ENCODE results near the gene PROX1.

Gene PROX1

GRCh38 chr1:214006845-214007244, 19.1 kb downstream of the PROX1 start:
- DNase-seq = no peak
- Histone ChIP-seq H3K27ac (ENCODE audit: insufficient read depth, low read length, poor library complexity, severe bottlenecking) (no peak overlapping the region), H3K4me3 (ENCODE audit: insufficient read depth, low read depth, low read length, poor library complexity, severe bottlenecking) (no peak overlapping the region), H3K27me3 (replicated peaks; ENCODE audit: control insufficient read depth, insufficient read depth, low read length, poor library complexity, severe bottlenecking) (no peaks in the 10 kb centered on the region), H3K9me3 (ENCODE audit: control insufficient read depth, low read length) (no peaks in the 10 kb centered on the region), H3K36me3 (ENCODE audit: control insufficient read depth, insufficient read depth, low read length) (no peaks in the 10 kb centered on the region), H3K4me1 (ENCODE audit: control insufficient read depth, insufficient read depth, low read length, poor library complexity, severe bottlenecking) (no peaks in the 10 kb centered on the region)

- H3K36me3 ChIP-seq (ENCODE audit: control insufficient read depth, insufficient read depth, low read length) = no peaks in the 10 kb centered on the region
- no peaks in the 10 kb centered on the region for H3K4me1 ChIP-seq (ENCODE audit: control insufficient read depth, insufficient read depth, low read length, poor library complexity, severe bottlenecking)
- no peaks in the 10 kb centered on the region for H3K27me3 ChIP-seq (replicated peaks; ENCODE audit: control insufficient read depth, insufficient read depth, low read length, poor library complexity, severe bottlenecking)
- H3K9me3 ChIP-seq (ENCODE audit: control insufficient read depth, low read length) = no peaks in the 10 kb centered on the region
- no peak for DNase-seq
- no peak overlapping the region for H3K4me3 ChIP-seq (ENCODE audit: insufficient read depth, low read depth, low read length, poor library complexity, severe bottlenecking)
- H3K27ac ChIP-seq (ENCODE audit: insufficient read depth, low read length, poor library complexity, severe bottlenecking) = no peak overlapping the region
Measured at GRCh38 chr1:214008347-214008746, 20.6 kb downstream of the PROX1 start.

GRCh38 chr1:214008791-214009422, 21.1 kb downstream of the PROX1 start:
- no peak overlapping the region for H3K4me3 ChIP-seq (ENCODE audit: insufficient read depth, low read depth, low read length, poor library complexity, severe bottlenecking)
- DNase-seq = no peak

GRCh38 chr1:214009423-214010196, 21.8 kb downstream of the PROX1 start:
- Histone ChIP-seq H3K36me3 (ENCODE audit: control insufficient read depth, insufficient read depth, low read length) (no peaks in the 10 kb centered on the region), H3K27ac (ENCODE audit: insufficient read depth, low read length, poor library complexity, severe bottlenecking) (no peak overlapping the region), H3K4me1 (ENCODE audit: control insufficient read depth, insufficient read depth, low read length, poor library complexity, severe bottlenecking) (no peaks in the 10 kb centered on the region), H3K9me3 (ENCODE audit: control insufficient read depth, low read length) (no peaks in the 10 kb centered on the region), H3K4me3 (ENCODE audit: insufficient read depth, low read depth, low read length, poor library complexity, severe bottlenecking) (no peak overlapping the region), H3K27me3 (replicated peaks; ENCODE audit: control insufficient read depth, insufficient read depth, low read length, poor library complexity, severe bottlenecking) (no peaks in the 10 kb centered on the region)
- no peak for DNase-seq

More at GRCh38 chr1:214008791-214009422, 21.1 kb downstream of the PROX1 start:
- Histone ChIP-seq H3K27me3 (replicated peaks; ENCODE audit: control insufficient read depth, insufficient read depth, low read length, poor library complexity, severe bottlenecking) (no peaks in the 10 kb centered on the region), H3K4me1 (ENCODE audit: control insufficient read depth, insufficient read depth, low read length, poor library complexity, severe bottlenecking) (no peaks in the 10 kb centered on the region), H3K27ac (ENCODE audit: insufficient read depth, low read length, poor library complexity, severe bottlenecking) (no peak overlapping the region), H3K36me3 (ENCODE audit: control insufficient read depth, insufficient read depth, low read length) (no peaks in the 10 kb centered on the region), H3K9me3 (ENCODE audit: control insufficient read depth, low read length) (no peaks in the 10 kb centered on the region)

GRCh38 chr1:214010197-214010573, 22.4 kb downstream of the PROX1 start:
- H3K4me3 ChIP-seq (ENCODE audit: insufficient read depth, low read depth, low read length, poor library complexity, severe bottlenecking) = no peak overlapping the region
- no peaks in the 10 kb centered on the region for H3K9me3 ChIP-seq (ENCODE audit: control insufficient read depth, low read length)
- H3K27ac ChIP-seq (ENCODE audit: insufficient read depth, low read length, poor library complexity, severe bottlenecking) = no peak overlapping the region
- H3K36me3 ChIP-seq (ENCODE audit: control insufficient read depth, insufficient read depth, low read length) = no peaks in the 10 kb centered on the region
- no peaks in the 10 kb centered on the region for H3K4me1 ChIP-seq (ENCODE audit: control insufficient read depth, insufficient read depth, low read length, poor library complexity, severe bottlenecking)
- no peak for DNase-seq
- H3K27me3 ChIP-seq (replicated peaks; ENCODE audit: control insufficient read depth, insufficient read depth, low read length, poor library complexity, severe bottlenecking) = no peaks in the 10 kb centered on the region

- H3K9me3 ChIP-seq (ENCODE audit: control insufficient read depth, low read length) = no peaks in the 10 kb centered on the region
- no peak overlapping the region for H3K4me3 ChIP-seq (ENCODE audit: insufficient read depth, low read depth, low read length, poor library complexity, severe bottlenecking)
- no peaks in the 10 kb centered on the region for H3K4me1 ChIP-seq (ENCODE audit: control insufficient read depth, insufficient read depth, low read length, poor library complexity, severe bottlenecking)
- DNase-seq = no peak
- H3K36me3 ChIP-seq (ENCODE audit: control insufficient read depth, insufficient read depth, low read length) = no peaks in the 10 kb centered on the region
- no peak overlapping the region for H3K27ac ChIP-seq (ENCODE audit: insufficient read depth, low read length, poor library complexity, severe bottlenecking)
- no peaks in the 10 kb centered on the region for H3K27me3 ChIP-seq (replicated peaks; ENCODE audit: control insufficient read depth, insufficient read depth, low read length, poor library complexity, severe bottlenecking)
Measured at GRCh38 chr1:214010717-214011116, 22.9 kb downstream of the PROX1 start.

GRCh38 chr1:214012418-214012817, 24.6 kb downstream of the PROX1 start:
- H3K9me3 ChIP-seq (ENCODE audit: control insufficient read depth, low read length) = no peaks in the 10 kb centered on the region
- H3K4me1 ChIP-seq (ENCODE audit: control insufficient read depth, insufficient read depth, low read length, poor library complexity, severe bottlenecking) = no peaks in the 10 kb centered on the region
- no peaks in the 10 kb centered on the region for H3K27me3 ChIP-seq (replicated peaks; ENCODE audit: control insufficient read depth, insufficient read depth, low read length, poor library complexity, severe bottlenecking)
- no peak for DNase-seq
- H3K36me3 ChIP-seq (ENCODE audit: control insufficient read depth, insufficient read depth, low read length) = no peaks in the 10 kb centered on the region
- H3K27ac ChIP-seq (ENCODE audit: insufficient read depth, low read length, poor library complexity, severe bottlenecking) = no peak overlapping the region
- no peak overlapping the region for H3K4me3 ChIP-seq (ENCODE audit: insufficient read depth, low read depth, low read length, poor library complexity, severe bottlenecking)

GRCh38 chr1:214013614-214014377, 26.0 kb downstream of the PROX1 start:
- no peak for DNase-seq
- no peak overlapping the region for H3K27ac ChIP-seq (ENCODE audit: insufficient read depth, low read length, poor library complexity, severe bottlenecking)
- no peaks in the 10 kb centered on the region for H3K9me3 ChIP-seq (ENCODE audit: control insufficient read depth, low read length)
- H3K27me3 ChIP-seq (replicated peaks; ENCODE audit: control insufficient read depth, insufficient read depth, low read length, poor library complexity, severe bottlenecking) = no peaks in the 10 kb centered on the region
- no peaks in the 10 kb centered on the region for H3K4me1 ChIP-seq (ENCODE audit: control insufficient read depth, insufficient read depth, low read length, poor library complexity, severe bottlenecking)
- H3K36me3 ChIP-seq (ENCODE audit: control insufficient read depth, insufficient read depth, low read length) = no peaks in the 10 kb centered on the region
- no peak overlapping the region for H3K4me3 ChIP-seq (ENCODE audit: insufficient read depth, low read depth, low read length, poor library complexity, severe bottlenecking)

GRCh38 chr1:214014730-214015129, 27.0 kb downstream of the PROX1 start:
- no peaks in the 10 kb centered on the region for H3K36me3 ChIP-seq (ENCODE audit: control insufficient read depth, insufficient read depth, low read length)
- no peak overlapping the region for H3K4me3 ChIP-seq (ENCODE audit: insufficient read depth, low read depth, low read length, poor library complexity, severe bottlenecking)
- H3K27ac ChIP-seq (ENCODE audit: insufficient read depth, low read length, poor library complexity, severe bottlenecking) = no peak overlapping the region
- H3K9me3 ChIP-seq (ENCODE audit: control insufficient read depth, low read length) = no peaks in the 10 kb centered on the region
- no peaks in the 10 kb centered on the region for H3K4me1 ChIP-seq (ENCODE audit: control insufficient read depth, insufficient read depth, low read length, poor library complexity, severe bottlenecking)
- no peak for DNase-seq
- H3K27me3 ChIP-seq (replicated peaks; ENCODE audit: control insufficient read depth, insufficient read depth, low read length, poor library complexity, severe bottlenecking) = no peaks in the 10 kb centered on the region
